T47D (cell line): ENCODE measurements around the gene LIN7A.
"Not testable (repeated sequence)": the region's sequence is repeated elsewhere in the genome, so short reads cannot be mapped to it uniquely, and the experiment has no call there.

ENCODE experiments used
- DNase-seq, 2 experiments: peaks; one replicate each; pipeline versions ENCODE4 v3.0.0 to v3.0.0-alpha.2; 2011 to 2012; ENCODE audit warnings: low read depth in 1 of 2, low spot score in 1 of 2
- JUND ChIP-seq: IDR thresholded peaks from 2 replicates; pipeline ENCODE4 v1.6.1; 2012; ENCODE audit warnings: low read depth
- in situ Hi-C: cut with HindIII; loops from 2 replicates; pipeline ENCODE4 v1.10.0; 2016; ENCODE audit warnings: low sequenced_read_pairs, low pct_unique_long_range_greater_than_20kb

The LIN7A gene

GRCh38 chr12:80810874-80811273, 126.9 kb downstream of the LIN7A start:
- DNase-seq, result no peak
- in situ Hi-C loops, result no loop called here

GRCh38 chr12:80807640-80808288, 130.0 kb downstream of the LIN7A start:
- DNase-seq, result no peak
- no peak for TF ChIP-seq JUND
- in situ Hi-C loops, result no loop called here

More at GRCh38 chr12:80810874-80811273, 126.9 kb downstream of the LIN7A start:
- no peak for TF ChIP-seq JUND

GRCh38 chr12:80805106-80805505, 132.6 kb downstream of the LIN7A start:
- in situ Hi-C loops, result no loop called here
- no peak for TF ChIP-seq JUND
- DNase-seq, result no peak

- in situ Hi-C loops, result no loop called here
- no peak for TF ChIP-seq JUND
- no peak for DNase-seq
These were observed 134.9 kb downstream of the LIN7A start for GRCh38 chr12:80802652-80803400.

GRCh38 chr12:80798281-80798680, 139.5 kb downstream of the LIN7A start:
- in situ Hi-C loops, result no loop called here
- DNase-seq, result no peak
- TF ChIP-seq JUND, result no peak

- in situ Hi-C loops, result no loop called here
- no peak for TF ChIP-seq JUND
- DNase-seq, result no peak
These were observed 143.2 kb downstream of the LIN7A start for GRCh38 chr12:80794551-80794950.

GRCh38 chr12:80792861-80793260, 144.9 kb downstream of the LIN7A start:
- in situ Hi-C loops, result no loop called here
- no peak for TF ChIP-seq JUND
- DNase-seq, result no peak

GRCh38 chr12:80791863-80792262, 145.9 kb downstream of the LIN7A start:
- in situ Hi-C loops, result no loop called here
- DNase-seq, result no peak
- TF ChIP-seq JUND, result no peak

GRCh38 chr12:80788407-80788806, 149.3 kb downstream of the LIN7A start:
- DNase-seq, in situ Hi-C loops: not testable (repeated sequence)

- DNase-seq, in situ Hi-C loops: not testable (repeated sequence)
These were observed 154.7 kb downstream of the LIN7A start for GRCh38 chr12:80782963-80783470.

- TF ChIP-seq JUND, result no peak
- DNase-seq, result no peak
- in situ Hi-C loops, result no loop called here
These were observed 156.4 kb downstream of the LIN7A start for GRCh38 chr12:80781313-80781712.

- in situ Hi-C loops, result no loop called here
- no peak for DNase-seq
- no peak for TF ChIP-seq JUND
These were observed 157.0 kb downstream of the LIN7A start for GRCh38 chr12:80780746-80781145.

- DNase-seq, result peak in 1 of 2 experiments; percentile 82
- in situ Hi-C loops, result no loop called here
- no peak; the same call in 1 of the 2 replicates for TF ChIP-seq JUND
These were observed 159.7 kb downstream of the LIN7A start for GRCh38 chr12:80778005-80778541.

GRCh38 chr12:80777587-80777986, 160.1 kb downstream of the LIN7A start:
- in situ Hi-C loops, result no loop called here
- no peak for TF ChIP-seq JUND
- peak in 1 of 2 experiments; percentile 18 for DNase-seq
